Measurements from ENCODE around the gene ZNF879. TPM values are rescaled to one million over a fixed set of nuclear protein-coding genes. Genes with fewer than 3 reads are reported as not detected.

ZNF879 gene
- total and polyA plus RNA-seq, 7 experiments from 2014 or later = 4.2 to 20.0 (median 6.5) TPM

DNA sequence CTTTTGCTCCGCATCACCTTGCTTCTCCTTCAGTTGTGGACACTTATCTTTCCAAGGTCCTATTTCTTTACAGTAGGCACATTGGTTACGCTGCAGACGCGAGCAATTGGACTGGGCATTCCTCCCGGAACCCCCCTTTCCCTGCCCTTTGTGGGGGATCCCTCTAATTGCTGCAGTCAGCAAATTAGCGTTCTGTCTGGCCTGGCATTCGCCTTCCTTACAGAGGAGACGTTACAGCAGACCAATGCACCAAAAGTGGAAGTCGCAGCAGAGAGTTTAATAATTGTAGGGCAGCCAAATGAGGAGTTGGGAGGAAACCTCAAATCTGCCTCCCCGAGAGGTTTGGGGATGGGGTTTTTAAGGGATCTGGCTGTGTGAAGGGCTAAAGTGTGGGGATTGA, 31.3 kb downstream of the ZNF879 start:
- Histone ChIP-seq H3K36me3 (ENCODE audit: control insufficient read depth in 2 of 3, insufficient read depth in 3 of 3, low read length in 3 of 3) (no peaks in the 10 kb centered on the region), H3K4me1 (ENCODE audit: control insufficient read depth in 2 of 2, insufficient read depth in 2 of 2, low read length in 2 of 2) (no peaks in the 10 kb centered on the region), H3K27ac (ENCODE audit: low read depth, low read length) (no peak overlapping the region), H3K9me3 (ENCODE audit: control insufficient read depth in 2 of 3, low read length in 3 of 3) (no peaks in the 10 kb centered on the region), H3K4me3 (ENCODE audit: low read length) (no peak overlapping the region), H3K27me3 (ENCODE audit: control insufficient read depth in 2 of 2, insufficient read depth in 2 of 2, low read length in 2 of 2) (no peaks in the 10 kb centered on the region)
- intact Hi-C loops (cut with micrococcal nuclease) = no loop called here
- DNase-seq (no peak), ATAC-seq (no peak)
- Mint-ChIP-seq H3K27ac (no peak overlapping the region), H3K36me3 (peaks cover 0 to 6% (median 3%) of the 10 kb centered on the region in 5 donors), H3K4me3 (no peak overlapping the region), H3K4me1 (peaks cover 4 to 7% (median 6%) of the 10 kb centered on the region in 7 donors), H3K9me3 (peaks cover 0 to 40% (median 17%) of the 10 kb centered on the region in 11 donors), H3K27me3 (peaks cover 0 to 16% (median 8%) of the 10 kb centered on the region in 5 donors)
- CTCF ChIA-PET = no interaction called here
- POLR2A ChIA-PET = no interaction called here

DNA sequence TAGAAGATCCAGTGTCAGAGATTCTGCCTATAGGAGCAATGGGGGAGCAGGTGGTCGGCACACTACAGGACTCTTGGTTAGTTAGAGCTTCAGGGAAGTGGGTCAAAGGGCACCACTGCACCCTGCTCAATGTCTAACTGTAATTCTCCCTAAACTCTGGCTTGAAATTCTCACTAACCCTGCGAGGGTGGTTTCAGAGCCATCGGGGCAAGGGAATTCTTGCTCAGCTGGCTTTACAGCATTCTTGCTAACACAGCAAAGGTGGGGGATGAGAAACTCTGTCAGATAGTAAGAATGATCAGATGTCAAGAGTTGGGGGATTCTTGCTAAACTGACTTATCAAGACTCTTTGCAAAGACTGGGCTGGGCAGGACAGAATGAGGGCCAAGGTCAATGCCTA, 31.8 kb downstream of the ZNF879 start:
- H3K27me3 Mint-ChIP-seq = peaks cover 0 to 16% (median 8%) of the 10 kb centered on the region in 5 donors
- intact Hi-C loops (cut with micrococcal nuclease) = no loop called here
- no peaks in the 10 kb centered on the region for H3K4me1 ChIP-seq (ENCODE audit: control insufficient read depth in 2 of 2, insufficient read depth in 2 of 2, low read length in 2 of 2)
- no peaks in the 10 kb centered on the region for H3K9me3 ChIP-seq (ENCODE audit: control insufficient read depth in 2 of 3, low read length in 3 of 3)
- no peaks in the 10 kb centered on the region for H3K27me3 ChIP-seq (ENCODE audit: control insufficient read depth in 2 of 2, insufficient read depth in 2 of 2, low read length in 2 of 2)
- peaks cover 0 to 3% (median 0%) of the 10 kb centered on the region in 3 experiments for H3K36me3 ChIP-seq (ENCODE audit: control insufficient read depth in 2 of 3, insufficient read depth in 3 of 3, low read length in 3 of 3)
- peaks cover 0 to 10% (median 3%) of the 10 kb centered on the region in 5 donors for H3K36me3 Mint-ChIP-seq
- H3K4me1 Mint-ChIP-seq = peaks cover 4 to 12% (median 9%) of the 10 kb centered on the region in 7 donors
- ATAC-seq = no peak
- no peak overlapping the region for H3K4me3 Mint-ChIP-seq
- H3K27ac Mint-ChIP-seq = no peak overlapping the region
- DNase-seq = no peak
- no peak overlapping the region for H3K27ac ChIP-seq (ENCODE audit: low read depth, low read length)
- ChIA-PET POLR2A (no interaction called here), CTCF (no interaction called here)
- peaks cover 0 to 40% (median 14%) of the 10 kb centered on the region in 11 donors for H3K9me3 Mint-ChIP-seq
- H3K4me3 ChIP-seq (ENCODE audit: low read length) = no peak overlapping the region

DNA sequence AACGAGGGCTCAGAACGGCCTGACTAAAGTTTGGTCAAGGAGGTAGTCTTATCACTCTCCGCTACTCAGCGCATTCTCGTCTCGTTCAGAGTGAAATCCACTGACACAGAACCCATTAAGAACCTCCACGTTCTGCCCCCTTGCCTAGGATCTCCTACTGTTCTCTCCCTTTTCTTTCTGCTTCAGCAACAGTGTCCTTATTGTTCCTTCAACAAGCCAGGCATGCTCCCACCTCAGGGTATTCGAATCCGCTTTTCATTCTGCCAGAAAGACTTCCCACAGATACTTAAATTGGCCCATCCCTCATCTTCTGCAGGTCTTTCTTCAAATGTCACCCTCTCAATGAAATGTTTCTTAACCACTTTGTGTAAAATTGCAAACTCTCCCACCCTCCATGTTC, 32.2 kb downstream of the ZNF879 start:
- ChIA-PET CTCF (no interaction called here), POLR2A (no interaction called here)
- ATAC-seq = no peak
- Mint-ChIP-seq H3K4me1 (peaks cover 4 to 15% (median 10%) of the 10 kb centered on the region in 7 donors), H3K27ac (no peak overlapping the region), H3K27me3 (peaks cover 0 to 16% (median 8%) of the 10 kb centered on the region in 5 donors), H3K4me3 (no peak overlapping the region), H3K36me3 (peaks cover 0 to 12% (median 3%) of the 10 kb centered on the region in 5 donors), H3K9me3 (peaks cover 0 to 39% (median 14%) of the 10 kb centered on the region in 11 donors)
- Histone ChIP-seq H3K27ac (ENCODE audit: low read depth, low read length) (no peak overlapping the region), H3K4me1 (ENCODE audit: control insufficient read depth in 2 of 2, insufficient read depth in 2 of 2, low read length in 2 of 2) (peaks cover 0 to 2% of the 10 kb centered on the region in 2 donors), H3K27me3 (ENCODE audit: control insufficient read depth in 2 of 2, insufficient read depth in 2 of 2, low read length in 2 of 2) (no peaks in the 10 kb centered on the region), H3K4me3 (ENCODE audit: low read length) (no peak overlapping the region), H3K9me3 (ENCODE audit: control insufficient read depth in 2 of 3, low read length in 3 of 3) (no peaks in the 10 kb centered on the region), H3K36me3 (ENCODE audit: control insufficient read depth in 2 of 3, insufficient read depth in 3 of 3, low read length in 3 of 3) (peaks cover 0 to 6% (median 0%) of the 10 kb centered on the region in 3 experiments)
- DNase-seq = no peak
- intact Hi-C loops (cut with micrococcal nuclease) = no loop called here

DNA sequence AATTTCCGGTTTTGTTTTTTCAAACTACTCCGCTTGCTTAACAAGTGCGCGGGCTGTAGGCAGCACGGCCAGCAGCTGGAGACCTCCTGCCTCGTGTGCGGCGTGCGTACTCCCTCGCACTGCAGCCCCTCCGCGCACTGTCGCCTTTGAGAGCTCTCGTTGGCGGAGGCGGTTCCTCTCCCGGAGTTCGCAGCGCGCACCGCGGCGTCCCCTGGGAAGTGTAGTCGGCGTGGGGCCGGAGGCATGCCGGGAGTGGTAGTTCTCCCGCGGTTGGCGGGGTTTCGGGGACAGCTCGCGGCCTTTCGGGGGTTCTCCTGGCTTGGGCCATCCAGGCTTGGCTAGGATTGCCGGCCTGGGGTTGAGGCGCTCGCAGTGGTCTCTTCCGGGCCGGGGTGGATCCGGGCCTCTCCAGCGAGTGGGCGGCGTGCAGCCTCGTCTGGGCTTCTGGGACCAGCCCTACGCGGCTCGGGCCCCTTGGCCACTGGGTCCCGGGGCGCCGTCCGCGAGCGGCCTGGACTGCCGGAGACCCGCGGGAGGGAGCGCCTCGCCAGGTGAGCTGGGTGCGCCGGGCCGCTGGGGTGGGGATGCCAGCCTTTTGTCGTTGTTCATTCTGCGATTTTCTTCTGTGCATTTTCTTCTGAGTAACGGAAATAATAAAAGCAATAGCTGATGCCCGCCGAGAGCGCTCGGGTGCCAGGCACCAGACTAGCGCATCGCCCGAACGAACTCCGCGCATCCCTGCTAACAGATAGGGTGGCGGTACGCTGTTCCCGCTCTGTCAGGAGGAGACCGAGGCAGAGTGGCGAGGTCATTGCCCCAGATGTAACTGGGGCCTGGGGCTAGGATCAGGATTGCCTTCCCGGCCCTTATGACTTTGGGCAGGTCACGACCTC, 36.8 kb downstream of the ZNF879 start, which contains the start of gene ZNF354C:
Gene ZNF354C, plus strand, starts transcription at position 258 of the 893 bp plus-strand sequence. CDS start 1,696 bp downstream, outside the sequence.
- POLR2A ChIA-PET = interaction anchor here (0.6 to 2.7 kb wide), 15 partner anchors 9 to 563 kb away, joined by 3 to 29 read pairs (median 4); partner anchors contain the start of genes HNRNPH1, ZFP2, ZNF354A and ZNF354B
- H3K36me3 ChIP-seq (ENCODE audit: control insufficient read depth in 2 of 3, insufficient read depth in 3 of 3, low read length in 3 of 3) = peaks cover 0 to 29% (median 0%) of the 10 kb centered on the region in 3 experiments
- peaks cover 0 to 9% (median 5%) of the 10 kb centered on the region in 5 donors for H3K27me3 Mint-ChIP-seq
- H3K4me1 ChIP-seq (ENCODE audit: control insufficient read depth in 2 of 2, insufficient read depth in 2 of 2, low read length in 2 of 2) = peaks cover 0 to 9% of the 10 kb centered on the region in 2 donors
- peaks cover 16 to 43% (median 32%) of the 10 kb centered on the region in 7 donors for H3K4me1 Mint-ChIP-seq
- peak within 1 kb of the TSS; percentile 73 for H3K4me3 ChIP-seq (ENCODE audit: low read length)
- peak within 1 kb of the TSS; percentile 79 for H3K27ac ChIP-seq (ENCODE audit: low read depth, low read length)
- CTCF ChIA-PET = interaction anchor here (1.1 to 1.6 kb wide), 3 partner anchors 36 to 330 kb away, joined by 3 to 7 read pairs (median 5); partner anchors contain the start of genes ZNF354A, ZNF354B and ZNF879
- peaks cover 4 to 48% (median 18%) of the 10 kb centered on the region in 11 donors for H3K9me3 Mint-ChIP-seq
- H3K27ac Mint-ChIP-seq = peak within 1 kb of the TSS; percentile 82 to 96 (median 92)
- DNase-seq (peak; percentile 77 to 87 (median 82)), ATAC-seq (peak; percentile 98)
- intact Hi-C loops (cut with micrococcal nuclease) = loop anchor here (1.0 to 5.0 kb wide), 8 partner anchors 37 to 563 kb away; partner anchors contain the start of genes ZNF354B (in 2 of the 2), ZNF879 (in 2 of the 2), CLK4 (in 1 of the 2) and HNRNPH1 (in 1 of the 2)
- H3K4me3 Mint-ChIP-seq = peak within 1 kb of the TSS; percentile 89 to 99 (median 94)
- H3K27me3 ChIP-seq (ENCODE audit: control insufficient read depth in 2 of 2, insufficient read depth in 2 of 2, low read length in 2 of 2) = no peaks in the 10 kb centered on the region
- peaks cover 0 to 13% (median 0%) of the 10 kb centered on the region in 3 experiments for H3K9me3 ChIP-seq (ENCODE audit: control insufficient read depth in 2 of 3, low read length in 3 of 3)
- H3K36me3 Mint-ChIP-seq = peaks cover 26 to 48% (median 36%) of the 10 kb centered on the region in 5 donors

DNA sequence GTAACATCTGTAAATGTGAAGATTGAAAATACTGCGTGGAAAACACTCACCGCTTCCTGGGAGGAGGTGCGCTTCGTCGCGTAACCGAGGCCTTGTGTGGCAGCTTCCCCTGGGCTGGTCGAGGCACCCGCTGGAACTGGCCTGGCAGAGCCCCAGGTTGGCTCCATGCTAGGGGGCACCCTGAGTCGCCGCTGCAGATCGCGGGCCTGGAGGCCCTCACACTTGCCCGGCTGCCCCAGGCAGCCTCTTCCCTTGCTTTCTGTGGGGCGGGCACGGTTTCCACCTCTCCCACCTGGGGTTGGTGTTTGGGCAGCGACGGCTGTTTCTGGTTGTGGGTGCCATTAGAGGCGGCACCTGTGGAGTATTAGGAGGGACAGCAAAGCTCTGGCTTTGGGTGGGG, 37.4 kb downstream of the ZNF879 start:
- Histone ChIP-seq H3K36me3 (ENCODE audit: control insufficient read depth in 2 of 3, insufficient read depth in 3 of 3, low read length in 3 of 3) (peaks cover 0 to 36% (median 0%) of the 10 kb centered on the region in 3 experiments), H3K4me3 (ENCODE audit: low read length) (peak overlapping the region; percentile 73), H3K9me3 (ENCODE audit: control insufficient read depth in 2 of 3, low read length in 3 of 3) (peaks cover 0 to 19% (median 0%) of the 10 kb centered on the region in 3 experiments), H3K27me3 (ENCODE audit: control insufficient read depth in 2 of 2, insufficient read depth in 2 of 2, low read length in 2 of 2) (no peaks in the 10 kb centered on the region), H3K27ac (ENCODE audit: low read depth, low read length) (peak overlapping the region; percentile 79), H3K4me1 (ENCODE audit: control insufficient read depth in 2 of 2, insufficient read depth in 2 of 2, low read length in 2 of 2) (peaks cover 0 to 9% of the 10 kb centered on the region in 2 donors)
- peaks cover 0 to 7% (median 2%) of the 10 kb centered on the region in 5 donors for H3K27me3 Mint-ChIP-seq
- CTCF ChIA-PET = interaction anchor here (1.1 to 1.6 kb wide), 2 partner anchors 37 to 202 kb away, joined by 3 to 7 read pairs; partner anchors contain the start of genes ZNF354B and ZNF879
- DNase-seq (no peak), ATAC-seq (no peak)
- peaks cover 4 to 50% (median 22%) of the 10 kb centered on the region in 11 donors for H3K9me3 Mint-ChIP-seq
- H3K4me3 Mint-ChIP-seq = peak overlapping the region; percentile 89 to 99 (median 94)
- peaks cover 16 to 43% (median 36%) of the 10 kb centered on the region in 7 donors for H3K4me1 Mint-ChIP-seq
- intact Hi-C loops (cut with micrococcal nuclease) = loop anchor here in 1 of 2 donors (2.0 to 5.0 kb wide), 2 partner anchors 431 to 434 kb away; partner anchors contain the start of gene CLK4
- peak overlapping the region; percentile 29 to 95 (median 88) for H3K27ac Mint-ChIP-seq
- POLR2A ChIA-PET = interaction anchor here (1.2 to 2.7 kb wide), 7 partner anchors 9 to 437 kb away, joined by 3 to 29 read pairs (median 8); partner anchors contain the start of genes ZFP2, ZNF354B and ZNF879
- peaks cover 33 to 55% (median 43%) of the 10 kb centered on the region in 5 donors for H3K36me3 Mint-ChIP-seq

DNA sequence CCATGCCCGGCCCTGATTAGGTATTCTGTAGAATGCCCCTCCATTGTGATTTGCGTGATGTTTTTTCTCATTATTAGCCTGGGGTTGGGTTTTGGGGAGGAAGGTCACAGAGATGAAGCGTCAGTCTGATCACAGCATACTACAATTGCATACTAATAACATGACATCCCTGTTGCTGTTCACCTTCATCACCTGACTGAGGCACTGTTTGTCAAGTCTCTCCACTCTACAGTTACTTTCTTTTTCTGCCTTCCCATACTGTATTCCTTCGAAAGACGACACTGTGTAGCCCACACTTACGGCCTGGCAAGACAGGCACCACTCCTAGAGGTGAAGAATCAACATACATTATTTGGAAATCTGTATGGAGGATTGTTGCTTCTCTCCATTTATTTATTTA, 42.1 kb downstream of the ZNF879 start:
- peaks cover 11 to 86% (median 54%) of the 10 kb centered on the region in 11 donors for H3K9me3 Mint-ChIP-seq
- H3K9me3 ChIP-seq (ENCODE audit: control insufficient read depth in 2 of 3, low read length in 3 of 3) = peaks cover 0 to 61% (median 10%) of the 10 kb centered on the region in 3 experiments
- ATAC-seq (no peak), DNase-seq (no peak)
- peaks cover 0 to 61% (median 4%) of the 10 kb centered on the region in 3 experiments for H3K36me3 ChIP-seq (ENCODE audit: control insufficient read depth in 2 of 3, insufficient read depth in 3 of 3, low read length in 3 of 3)
- peaks cover 0 to 9% of the 10 kb centered on the region in 2 donors for H3K4me1 ChIP-seq (ENCODE audit: control insufficient read depth in 2 of 2, insufficient read depth in 2 of 2, low read length in 2 of 2)
- intact Hi-C loops (cut with micrococcal nuclease) = no loop called here
- no peaks in the 10 kb centered on the region for H3K27me3 ChIP-seq (ENCODE audit: control insufficient read depth in 2 of 2, insufficient read depth in 2 of 2, low read length in 2 of 2)
- H3K27me3 Mint-ChIP-seq = no peaks in the 10 kb centered on the region
- no peak overlapping the region for H3K27ac ChIP-seq (ENCODE audit: low read depth, low read length)
- H3K27ac Mint-ChIP-seq = no peak overlapping the region
- H3K4me3 Mint-ChIP-seq = peak overlapping the region in 1 of 10 donors; percentile 25
- CTCF ChIA-PET = no interaction called here
- no peak overlapping the region for H3K4me3 ChIP-seq (ENCODE audit: low read length)
- H3K36me3 Mint-ChIP-seq = peaks cover 48 to 88% (median 82%) of the 10 kb centered on the region in 5 donors
- POLR2A ChIA-PET = no interaction called here
- H3K4me1 Mint-ChIP-seq = peaks cover 8 to 35% (median 24%) of the 10 kb centered on the region in 7 donors

Data from naive thymus-derived CD4-positive, alpha-beta T cell (primary cell).